ENCODE results near the gene FAM20B. TPM values are rescaled to one million over a fixed set of nuclear protein-coding genes. Genes with fewer than 3 reads are reported as not detected.

Gene FAM20B
- total RNA-seq, 1 donor from 2014 or later, result 39.5 TPM

GRCh38 chr1:179047636-179047997, 21.9 kb downstream of the FAM20B start:
- Histone ChIP-seq H3K4me3 (ENCODE audit: low read depth, low read length) (no peak overlapping the region), H3K36me3 (ENCODE audit: control insufficient read depth, insufficient read depth, low read length) (peaks cover 1% of the 10 kb centered on the region), H3K27me3 (ENCODE audit: control insufficient read depth, insufficient read depth, low read length) (no peaks in the 10 kb centered on the region)
- TF ChIP-seq CTCF (IDR thresholded peaks at IDR 0.05; ENCODE audit: insufficient read depth, low read length, severe bottlenecking), result no peak
- DNase-seq (ENCODE audit: low read depth) (no peak), FAIRE-seq (no peak)

GRCh38 chr1:179048339-179049124, 22.8 kb downstream of the FAM20B start:
- Histone ChIP-seq H3K36me3 (ENCODE audit: control insufficient read depth, insufficient read depth, low read length) (peaks cover under 1% of the 10 kb centered on the region), H3K4me3 (ENCODE audit: low read depth, low read length) (no peak overlapping the region), H3K27me3 (ENCODE audit: control insufficient read depth, insufficient read depth, low read length) (no peaks in the 10 kb centered on the region)
- TF ChIP-seq CTCF (IDR thresholded peaks at IDR 0.05; ENCODE audit: insufficient read depth, low read length, severe bottlenecking), result no peak
- DNase-seq (ENCODE audit: low read depth) (no peak), FAIRE-seq (no peak)

- Histone ChIP-seq H3K4me3 (ENCODE audit: low read depth, low read length) (no peak overlapping the region), H3K27me3 (ENCODE audit: control insufficient read depth, insufficient read depth, low read length) (no peaks in the 10 kb centered on the region), H3K36me3 (ENCODE audit: control insufficient read depth, insufficient read depth, low read length) (no peaks in the 10 kb centered on the region)
- no peak for FAIRE-seq
- no peak for TF ChIP-seq CTCF (IDR thresholded peaks at IDR 0.05; ENCODE audit: insufficient read depth, low read length, severe bottlenecking)
- DNase-seq (ENCODE audit: low read depth), result no peak
Measured at GRCh38 chr1:179052776-179053175, 27.1 kb downstream of the FAM20B start.

- no peak overlapping the region for H3K4me3 ChIP-seq (ENCODE audit: low read depth, low read length)
- DNase-seq (ENCODE audit: low read depth) (no peak), FAIRE-seq (no peak)
- TF ChIP-seq CTCF (IDR thresholded peaks at IDR 0.05; ENCODE audit: insufficient read depth, low read length, severe bottlenecking), result no peak
- H3K36me3 ChIP-seq (ENCODE audit: control insufficient read depth, insufficient read depth, low read length), result no peaks in the 10 kb centered on the region
- H3K27me3 ChIP-seq (ENCODE audit: control insufficient read depth, insufficient read depth, low read length), result no peaks in the 10 kb centered on the region
Measured at GRCh38 chr1:179053486-179053885, 27.8 kb downstream of the FAM20B start.

- FAIRE-seq, result no peak
- no peaks in the 10 kb centered on the region for H3K36me3 ChIP-seq (ENCODE audit: control insufficient read depth, insufficient read depth, low read length)
- no peak for TF ChIP-seq CTCF (IDR thresholded peaks at IDR 0.05; ENCODE audit: insufficient read depth, low read length, severe bottlenecking)
- H3K27me3 ChIP-seq (ENCODE audit: control insufficient read depth, insufficient read depth, low read length), result no peaks in the 10 kb centered on the region
- no peak overlapping the region for H3K4me3 ChIP-seq (ENCODE audit: low read depth, low read length)
- DNase-seq (ENCODE audit: low read depth), result no peak
Measured at GRCh38 chr1:179055937-179056336, 30.2 kb downstream of the FAM20B start.

Measured in bronchial epithelial cell (primary cell).